ENCODE results near the gene PRDM16. TPM values are rescaled to one million over a fixed set of nuclear protein-coding genes. Genes with fewer than 3 reads are reported as not detected.

PRDM16 gene
- polyA plus RNA-seq, 1 donor from 2014 or later, result 0.21 TPM

DNA sequence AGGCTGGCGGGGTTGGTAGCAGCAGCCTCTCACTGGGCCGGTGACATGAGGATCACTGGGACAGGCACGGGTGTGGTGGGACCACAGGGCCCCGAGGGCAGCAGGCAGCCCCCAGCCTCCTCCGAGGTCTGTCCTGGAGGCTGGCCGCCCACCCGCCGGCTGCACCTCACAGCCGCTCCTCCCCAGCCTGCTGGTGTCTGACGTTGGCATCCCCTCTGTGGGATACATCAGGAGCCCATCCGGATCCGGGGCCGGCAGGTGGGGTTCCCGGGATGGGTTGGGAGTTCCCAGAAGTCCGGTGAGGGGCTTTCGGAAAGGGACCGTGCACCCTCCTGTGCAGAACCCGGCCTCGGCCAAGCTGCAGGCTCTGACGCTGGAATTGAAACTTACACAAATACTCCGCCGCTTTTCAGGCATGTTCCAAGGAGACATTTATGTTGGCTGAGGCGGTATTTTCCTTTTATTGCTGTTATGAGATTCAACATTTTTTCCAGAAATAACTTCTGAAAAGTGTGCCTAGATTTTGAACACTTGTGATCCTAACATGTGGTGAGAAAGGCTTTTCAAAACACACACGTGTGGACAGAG, 243.4 kb downstream of the PRDM16 start:
- no peaks in the 10 kb centered on the region for H3K9me2 ChIP-seq (ENCODE audit: insufficient read depth, low read length)
- no peaks in the 10 kb centered on the region for H3K9me3 ChIP-seq (ENCODE audit: low read length)
- H4K20me1 ChIP-seq (ENCODE audit: insufficient read depth), result no peaks in the 10 kb centered on the region
- H3K4me2 ChIP-seq (ENCODE audit: low read length), result no peak overlapping the region
- H3K27me3 ChIP-seq (ENCODE audit: insufficient read depth, low read depth, low read length), result no peaks in the 10 kb centered on the region
- no peaks in the 10 kb centered on the region for H3F3A ChIP-seq (ENCODE audit: insufficient read depth, low read length, poor library complexity, severe bottlenecking)
- no peak overlapping the region for H3K27ac ChIP-seq (ENCODE audit: low read length)
- TF ChIP-seq POLR2AphosphoS5 (IDR thresholded peaks at IDR 0.05), result no peak
- no peak for TF ChIP-seq TAF1 (IDR thresholded peaks at IDR 0.05; ENCODE audit: low read depth)
- no peak for TF ChIP-seq SMC3 (conservative IDR thresholded peaks at IDR 0.05; ENCODE audit: poor library complexity)
- TF ChIP-seq, protein P1, sequence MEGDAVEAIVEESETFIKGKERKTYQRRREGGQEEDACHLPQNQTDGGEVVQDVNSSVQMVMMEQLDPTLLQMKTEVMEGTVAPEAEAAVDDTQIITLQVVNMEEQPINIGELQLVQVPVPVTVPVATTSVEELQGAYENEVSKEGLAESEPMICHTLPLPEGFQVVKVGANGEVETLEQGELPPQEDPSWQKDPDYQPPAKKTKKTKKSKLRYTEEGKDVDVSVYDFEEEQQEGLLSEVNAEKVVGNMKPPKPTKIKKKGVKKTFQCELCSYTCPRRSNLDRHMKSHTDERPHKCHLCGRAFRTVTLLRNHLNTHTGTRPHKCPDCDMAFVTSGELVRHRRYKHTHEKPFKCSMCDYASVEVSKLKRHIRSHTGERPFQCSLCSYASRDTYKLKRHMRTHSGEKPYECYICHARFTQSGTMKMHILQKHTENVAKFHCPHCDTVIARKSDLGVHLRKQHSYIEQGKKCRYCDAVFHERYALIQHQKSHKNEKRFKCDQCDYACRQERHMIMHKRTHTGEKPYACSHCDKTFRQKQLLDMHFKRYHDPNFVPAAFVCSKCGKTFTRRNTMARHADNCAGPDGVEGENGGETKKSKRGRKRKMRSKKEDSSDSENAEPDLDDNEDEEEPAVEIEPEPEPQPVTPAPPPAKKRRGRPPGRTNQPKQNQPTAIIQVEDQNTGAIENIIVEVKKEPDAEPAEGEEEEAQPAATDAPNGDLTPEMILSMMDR (IDR thresholded peaks at IDR 0.05; ENCODE audit: poor library complexity, severe bottlenecking), result no peak
- TF ChIP-seq EZH2 (IDR thresholded peaks at IDR 0.05; ENCODE audit: borderline replicate concordance, insufficient read depth, low read length, poor library complexity, severe bottlenecking), result no peak
- no peak for TF ChIP-seq MXI1 (conservative IDR thresholded peaks at IDR 0.05; ENCODE audit: poor library complexity, severe bottlenecking)
- no peak for TF ChIP-seq EP300 (conservative IDR thresholded peaks at IDR 0.05; ENCODE audit: poor library complexity, severe bottlenecking)
- no peak for TF ChIP-seq RAD21 (conservative IDR thresholded peaks at IDR 0.05)
- TF ChIP-seq, protein P2, sequence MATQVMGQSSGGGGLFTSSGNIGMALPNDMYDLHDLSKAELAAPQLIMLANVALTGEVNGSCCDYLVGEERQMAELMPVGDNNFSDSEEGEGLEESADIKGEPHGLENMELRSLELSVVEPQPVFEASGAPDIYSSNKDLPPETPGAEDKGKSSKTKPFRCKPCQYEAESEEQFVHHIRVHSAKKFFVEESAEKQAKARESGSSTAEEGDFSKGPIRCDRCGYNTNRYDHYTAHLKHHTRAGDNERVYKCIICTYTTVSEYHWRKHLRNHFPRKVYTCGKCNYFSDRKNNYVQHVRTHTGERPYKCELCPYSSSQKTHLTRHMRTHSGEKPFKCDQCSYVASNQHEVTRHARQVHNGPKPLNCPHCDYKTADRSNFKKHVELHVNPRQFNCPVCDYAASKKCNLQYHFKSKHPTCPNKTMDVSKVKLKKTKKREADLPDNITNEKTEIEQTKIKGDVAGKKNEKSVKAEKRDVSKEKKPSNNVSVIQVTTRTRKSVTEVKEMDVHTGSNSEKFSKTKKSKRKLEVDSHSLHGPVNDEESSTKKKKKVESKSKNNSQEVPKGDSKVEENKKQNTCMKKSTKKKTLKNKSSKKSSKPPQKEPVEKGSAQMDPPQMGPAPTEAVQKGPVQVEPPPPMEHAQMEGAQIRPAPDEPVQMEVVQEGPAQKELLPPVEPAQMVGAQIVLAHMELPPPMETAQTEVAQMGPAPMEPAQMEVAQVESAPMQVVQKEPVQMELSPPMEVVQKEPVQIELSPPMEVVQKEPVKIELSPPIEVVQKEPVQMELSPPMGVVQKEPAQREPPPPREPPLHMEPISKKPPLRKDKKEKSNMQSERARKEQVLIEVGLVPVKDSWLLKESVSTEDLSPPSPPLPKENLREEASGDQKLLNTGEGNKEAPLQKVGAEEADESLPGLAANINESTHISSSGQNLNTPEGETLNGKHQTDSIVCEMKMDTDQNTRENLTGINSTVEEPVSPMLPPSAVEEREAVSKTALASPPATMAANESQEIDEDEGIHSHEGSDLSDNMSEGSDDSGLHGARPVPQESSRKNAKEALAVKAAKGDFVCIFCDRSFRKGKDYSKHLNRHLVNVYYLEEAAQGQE (IDR thresholded peaks at IDR 0.05; ENCODE audit: borderline replicate concordance), result no peak
- no peak overlapping the region for H3K4me3 ChIP-seq (ENCODE audit: low read length)
- H3K79me2 ChIP-seq (replicated peaks; ENCODE audit: insufficient read depth, low read length), result no peaks in the 10 kb centered on the region
- H3K36me3 ChIP-seq (ENCODE audit: insufficient read depth, low read length), result no peaks in the 10 kb centered on the region
- no peak overlapping the region for H3K9ac ChIP-seq (ENCODE audit: low read length)
- H2AFZ ChIP-seq (ENCODE audit: low read depth, low read length), result no peak overlapping the region

DNA sequence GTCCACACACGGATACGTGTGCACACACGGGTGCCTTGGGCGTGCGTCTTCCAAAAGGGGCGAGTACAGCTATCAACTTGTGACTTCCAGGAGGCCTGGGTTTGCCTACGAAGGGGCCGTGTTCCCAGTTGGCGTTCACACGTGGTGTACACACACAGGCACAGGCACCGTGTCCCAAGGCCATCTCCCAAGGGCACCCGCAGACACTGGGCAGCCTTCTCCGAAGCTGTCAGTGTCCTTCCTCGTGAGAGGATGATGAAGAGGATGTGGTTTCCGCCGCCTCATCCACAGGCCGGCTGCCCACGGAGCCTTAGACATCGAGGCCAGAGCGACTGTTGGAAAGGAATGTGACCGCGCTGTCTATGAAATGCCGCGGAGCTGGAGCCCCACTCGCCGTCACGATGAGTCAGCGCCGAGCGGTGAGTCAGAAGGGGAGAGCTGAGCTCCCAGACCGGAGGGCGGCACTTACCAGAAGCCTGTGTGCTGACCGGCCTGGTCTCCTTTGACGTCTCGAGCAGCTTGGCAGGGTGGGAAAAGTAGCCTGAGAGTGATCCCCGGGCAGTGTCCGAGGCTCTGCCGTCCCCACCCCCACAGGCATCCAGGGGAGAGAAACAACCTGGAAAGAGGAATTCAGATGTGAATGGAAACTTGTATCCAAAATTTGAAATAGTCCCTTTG, 244.0 kb downstream of the PRDM16 start:
- Histone ChIP-seq H3K27me3 (ENCODE audit: insufficient read depth, low read depth, low read length) (no peaks in the 10 kb centered on the region), H3K27ac (ENCODE audit: low read length) (no peak overlapping the region), H3K9me3 (ENCODE audit: low read length) (no peaks in the 10 kb centered on the region), H3K79me2 (replicated peaks; ENCODE audit: insufficient read depth, low read length) (no peaks in the 10 kb centered on the region), H3K9me2 (ENCODE audit: insufficient read depth, low read length) (no peaks in the 10 kb centered on the region), H3F3A (ENCODE audit: insufficient read depth, low read length, poor library complexity, severe bottlenecking) (no peaks in the 10 kb centered on the region), H3K9ac (ENCODE audit: low read length) (no peak overlapping the region), H3K36me3 (ENCODE audit: insufficient read depth, low read length) (no peaks in the 10 kb centered on the region), H4K20me1 (ENCODE audit: insufficient read depth) (no peaks in the 10 kb centered on the region), H2AFZ (ENCODE audit: low read depth, low read length) (no peak overlapping the region), H3K4me3 (ENCODE audit: low read length) (no peak overlapping the region), H3K4me2 (ENCODE audit: low read length) (no peak overlapping the region)
- TF ChIP-seq TAF1 (IDR thresholded peaks at IDR 0.05; ENCODE audit: low read depth), result no peak
- no peak for TF ChIP-seq EZH2 (IDR thresholded peaks at IDR 0.05; ENCODE audit: borderline replicate concordance, insufficient read depth, low read length, poor library complexity, severe bottlenecking)
- no peak for TF ChIP-seq RAD21 (conservative IDR thresholded peaks at IDR 0.05)
- TF ChIP-seq, protein P2 (IDR thresholded peaks at IDR 0.05; ENCODE audit: borderline replicate concordance), result no peak
- TF ChIP-seq, protein P1 (IDR thresholded peaks at IDR 0.05; ENCODE audit: poor library complexity, severe bottlenecking), result no peak
- no peak for TF ChIP-seq EP300 (conservative IDR thresholded peaks at IDR 0.05; ENCODE audit: poor library complexity, severe bottlenecking)
- TF ChIP-seq SMC3 (conservative IDR thresholded peaks at IDR 0.05; ENCODE audit: poor library complexity), result no peak
- TF ChIP-seq POLR2AphosphoS5 (IDR thresholded peaks at IDR 0.05), result no peak
- no peak for TF ChIP-seq MXI1 (conservative IDR thresholded peaks at IDR 0.05; ENCODE audit: poor library complexity, severe bottlenecking)

Data from neural cell (in vitro differentiated cells).